Measurements from ENCODE around the gene MAP1LC3B2.
"Not testable (repeated sequence)": the region's sequence is repeated elsewhere in the genome, so short reads cannot be mapped to it uniquely, and the experiment has no call there.

MAP1LC3B2 gene

DNA sequence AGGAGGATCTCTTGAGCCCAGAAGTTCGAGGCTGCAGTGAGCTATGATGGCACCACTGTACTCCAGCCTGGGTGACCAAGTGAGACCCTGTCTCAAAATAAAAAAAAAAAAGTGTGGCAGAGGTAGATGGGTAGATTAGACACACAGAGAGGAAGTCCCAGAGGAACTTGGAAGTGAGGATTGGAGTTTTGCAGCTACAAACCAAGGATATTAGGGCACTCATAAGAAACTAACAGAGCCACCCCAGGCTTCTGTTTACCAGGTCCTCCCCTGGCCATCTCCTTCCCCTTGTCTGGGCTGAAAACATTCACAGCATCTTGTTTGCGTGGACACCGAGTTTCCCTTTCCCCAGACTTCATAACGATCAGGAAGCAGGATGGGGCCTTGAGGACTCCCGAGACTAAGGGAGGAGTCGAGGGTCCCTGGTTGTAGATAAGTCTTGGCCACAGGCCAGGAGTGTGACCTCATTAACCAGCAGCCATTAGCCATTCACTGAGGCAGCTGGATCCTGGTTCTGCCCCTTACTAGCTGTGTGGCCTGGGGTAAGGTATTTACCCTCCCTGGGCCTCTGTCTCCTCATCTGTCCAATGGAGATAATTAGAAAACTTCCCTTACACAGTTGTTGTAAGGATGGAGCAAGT is 2.1 kb downstream of the MAP1LC3B2 start:
- DNase-seq: no peak

DNA sequence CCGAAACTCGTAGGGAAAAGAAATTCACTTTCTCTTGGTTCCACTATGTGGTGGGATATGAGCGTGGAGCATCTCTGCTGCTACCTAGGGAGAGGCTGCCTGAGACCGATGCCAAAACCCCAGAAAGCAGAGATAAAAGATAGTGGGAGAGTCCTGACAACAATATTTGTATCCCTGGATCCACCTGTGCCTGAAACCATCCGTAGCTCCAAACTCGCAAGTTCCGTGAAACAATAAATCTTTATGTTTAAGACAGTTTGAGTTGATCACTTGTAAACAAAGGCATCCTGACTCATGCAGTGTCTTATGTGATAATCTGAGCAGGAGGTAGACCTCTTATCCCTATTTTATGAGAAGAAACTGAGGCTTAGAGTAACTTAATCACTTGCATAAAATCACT is 2.9 kb downstream of the MAP1LC3B2 start:
- DNase-seq: no peak

DNA sequence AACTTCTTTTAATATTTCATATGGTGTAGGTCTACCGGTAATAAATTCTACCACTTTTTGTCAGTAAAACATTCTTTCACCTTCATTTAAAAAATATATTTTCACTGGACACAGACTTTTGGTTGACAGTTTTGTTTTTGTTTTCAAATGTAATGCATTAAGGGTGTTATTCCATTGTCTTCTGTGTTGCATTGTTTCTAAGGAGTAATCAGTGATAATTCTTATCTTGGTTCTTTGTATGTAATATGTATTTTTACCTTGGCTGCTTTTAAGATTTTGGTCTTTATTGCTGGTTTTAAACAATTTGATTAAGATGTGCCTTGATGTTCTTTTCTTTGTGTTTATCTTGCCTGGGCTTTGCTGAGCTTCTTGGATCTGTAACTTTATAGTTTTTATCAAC is 4.1 kb downstream of the MAP1LC3B2 start:
- no peak for DNase-seq

DNA sequence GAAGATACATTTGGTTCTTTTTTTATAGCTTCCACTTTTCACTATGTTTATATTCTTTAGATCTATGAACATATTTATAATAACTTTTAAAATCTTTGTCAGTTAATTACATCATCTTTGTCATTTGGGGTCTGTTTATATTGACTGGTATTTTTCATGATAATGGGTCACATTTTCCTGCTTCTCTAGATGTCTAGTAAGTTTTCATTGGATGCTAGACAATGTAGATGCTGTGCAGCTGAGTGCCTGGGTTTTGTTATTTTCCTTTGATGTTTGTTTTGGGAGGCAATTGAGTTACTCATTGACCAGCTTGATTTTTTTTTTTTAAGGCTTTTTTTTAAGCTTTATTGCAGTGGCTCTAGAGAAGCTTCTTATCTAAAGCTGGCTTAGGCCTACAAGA is 4.9 kb downstream of the MAP1LC3B2 start:
- no peak for DNase-seq

DNA sequence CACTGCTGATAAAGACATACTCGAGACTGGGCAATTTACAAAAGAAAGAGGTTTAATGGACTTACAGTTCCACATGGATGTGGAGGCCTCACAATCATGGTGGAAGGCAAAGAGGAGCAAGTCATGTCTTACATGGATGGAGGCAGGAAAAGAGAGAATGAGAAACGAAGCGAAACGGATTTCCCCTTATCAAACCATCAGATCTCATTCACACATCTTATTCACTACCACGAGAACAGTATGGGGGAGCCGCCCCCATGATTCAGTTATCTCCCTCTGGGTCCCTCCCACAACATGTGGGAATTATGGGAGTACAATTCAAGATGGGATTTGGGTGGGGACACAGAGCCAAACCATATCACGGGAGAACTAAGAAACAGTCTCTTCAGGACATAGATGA is 6.0 kb downstream of the MAP1LC3B2 start:
- DNase-seq: not testable (repeated sequence)

DNA sequence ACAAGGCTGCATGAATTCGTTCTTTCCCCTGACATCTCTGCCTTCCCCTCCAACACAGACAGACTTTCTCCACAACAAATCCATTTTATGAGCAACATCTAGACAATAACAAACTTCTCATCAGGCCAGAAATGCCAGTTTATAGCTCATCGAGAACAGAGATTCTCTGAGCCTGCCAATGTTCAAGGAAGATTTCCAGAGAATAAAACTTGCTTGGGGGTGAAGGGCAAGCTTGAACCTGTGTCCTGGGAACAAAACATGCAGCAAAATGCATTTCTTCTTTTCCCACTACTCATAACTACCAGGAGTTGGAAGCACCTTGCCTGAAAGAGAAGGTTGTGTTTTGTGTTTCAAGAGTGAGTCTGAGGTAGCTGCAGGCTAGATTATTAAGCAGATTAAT is 6.8 kb downstream of the MAP1LC3B2 start:
- no peak for DNase-seq

DNA sequence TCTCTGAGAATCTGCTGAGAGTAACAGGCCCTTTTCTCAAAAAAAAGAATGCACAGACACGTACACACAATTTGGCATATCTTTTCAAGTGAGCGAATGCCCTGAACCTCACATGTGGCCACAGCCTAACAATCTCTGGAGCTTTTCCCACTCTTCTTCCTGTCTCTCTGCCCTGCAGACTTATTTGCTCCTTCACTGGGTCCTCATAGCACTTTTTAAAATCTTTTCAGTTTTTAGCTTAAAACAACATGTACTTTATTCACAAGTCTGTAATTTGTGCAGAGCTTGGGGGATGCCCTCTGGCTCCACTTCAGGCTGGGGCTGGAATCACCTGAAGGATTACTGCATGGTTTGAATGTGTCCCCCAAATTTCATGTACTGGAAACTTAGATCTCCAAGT is 9.0 kb downstream of the MAP1LC3B2 start:
- DNase-seq: no peak

DNA sequence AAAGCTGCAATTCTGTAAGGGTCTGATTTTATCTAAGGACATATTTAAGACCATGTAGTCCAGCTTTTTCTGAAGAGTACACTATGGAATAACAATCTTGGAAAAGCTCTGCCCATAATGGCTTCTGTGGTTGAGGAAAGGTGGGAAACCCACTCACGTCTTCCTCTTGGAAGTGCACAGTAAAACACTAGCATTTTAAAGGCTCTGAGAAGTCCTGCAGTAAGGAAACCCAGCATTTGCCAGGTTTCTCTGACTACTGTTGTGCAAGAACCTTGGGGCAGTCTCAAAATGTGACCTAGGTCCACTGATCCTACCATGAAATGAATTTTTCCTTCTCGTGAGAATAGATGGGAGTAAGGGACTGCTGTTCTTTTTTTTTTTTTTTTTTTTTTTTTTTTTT is 11.9 kb downstream of the MAP1LC3B2 start:
- DNase-seq: no peak

DNA sequence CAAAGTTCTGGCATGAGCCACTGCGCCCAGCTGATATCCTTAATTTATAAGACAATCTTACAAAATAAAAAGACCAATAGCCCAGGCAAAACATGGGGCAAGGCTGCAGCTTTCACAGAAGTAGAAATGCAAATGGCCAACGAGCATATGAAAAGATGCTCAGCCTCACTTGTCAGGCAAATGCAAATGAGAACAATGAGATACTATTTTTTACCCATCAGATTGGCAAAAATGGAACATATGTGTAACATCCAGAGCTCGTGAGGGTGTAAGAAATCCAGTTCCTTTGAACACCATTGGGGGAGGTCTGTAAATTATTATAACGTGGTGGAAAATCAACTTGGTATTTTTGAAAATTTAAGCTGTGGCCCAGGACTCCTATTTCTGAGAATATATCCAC is 14.6 kb downstream of the MAP1LC3B2 start:
- DNase-seq: no peak

DNA sequence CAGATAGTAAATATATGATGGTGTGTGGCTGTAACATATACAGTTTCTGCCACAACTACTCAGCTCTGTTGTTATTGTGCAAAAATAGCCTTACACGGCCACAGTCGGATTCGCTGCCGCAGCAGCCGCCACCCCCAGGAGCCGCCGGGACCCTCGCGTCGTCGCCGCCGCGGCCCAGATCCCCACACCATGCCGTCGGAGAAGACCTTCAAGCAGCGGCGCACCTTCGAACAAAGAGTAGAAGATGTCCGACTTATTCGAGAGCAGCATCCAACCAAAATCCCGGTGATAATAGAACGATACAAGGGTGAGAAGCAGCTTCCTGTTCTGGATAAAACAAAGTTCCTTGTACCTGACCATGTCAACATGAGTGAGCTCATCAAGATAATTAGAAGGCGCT is 16.6 kb downstream of the MAP1LC3B2 start:
- DNase-seq: not testable (repeated sequence)

DNA sequence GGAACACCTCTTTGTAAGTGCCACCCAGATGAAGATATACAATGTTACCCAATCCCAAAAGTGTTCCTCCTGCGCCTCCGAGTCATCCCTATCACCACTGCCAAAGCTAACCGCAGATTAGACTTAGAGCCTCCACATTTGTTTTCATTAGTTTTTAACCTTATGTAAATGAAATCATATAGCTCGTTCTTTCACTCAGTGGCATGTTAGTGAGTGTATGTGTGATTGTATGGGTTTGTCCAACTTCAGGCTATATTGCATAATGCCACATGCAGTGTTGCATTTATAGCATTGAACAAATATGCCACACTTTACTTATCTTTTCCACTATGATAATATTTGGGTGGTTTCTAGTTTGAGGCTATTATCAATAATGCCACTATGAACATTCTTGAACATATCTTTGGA is 18.0 kb downstream of the MAP1LC3B2 start:
- DNase-seq: no peak

DNA sequence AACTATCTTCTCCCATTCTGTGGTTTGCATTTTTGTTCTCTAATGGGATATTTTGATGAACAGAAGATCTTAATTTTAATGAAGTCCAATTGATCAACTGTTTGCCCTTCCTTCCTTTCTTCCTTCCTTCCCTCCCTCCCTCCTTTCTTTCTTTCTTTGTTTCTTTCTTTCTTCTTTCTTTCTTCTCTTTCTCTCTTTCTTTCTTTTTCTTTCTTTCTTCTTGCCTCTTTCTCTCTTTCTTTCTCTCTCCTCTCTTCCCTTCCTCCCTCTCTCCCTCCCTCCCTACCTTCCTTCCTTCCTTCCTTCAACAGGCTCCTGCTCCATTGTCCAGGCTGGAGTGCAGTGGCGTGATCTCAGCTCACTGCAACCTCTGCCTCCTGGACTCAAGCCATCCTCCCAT is 18.9 kb downstream of the MAP1LC3B2 start:
- DNase-seq: no peak

DNA sequence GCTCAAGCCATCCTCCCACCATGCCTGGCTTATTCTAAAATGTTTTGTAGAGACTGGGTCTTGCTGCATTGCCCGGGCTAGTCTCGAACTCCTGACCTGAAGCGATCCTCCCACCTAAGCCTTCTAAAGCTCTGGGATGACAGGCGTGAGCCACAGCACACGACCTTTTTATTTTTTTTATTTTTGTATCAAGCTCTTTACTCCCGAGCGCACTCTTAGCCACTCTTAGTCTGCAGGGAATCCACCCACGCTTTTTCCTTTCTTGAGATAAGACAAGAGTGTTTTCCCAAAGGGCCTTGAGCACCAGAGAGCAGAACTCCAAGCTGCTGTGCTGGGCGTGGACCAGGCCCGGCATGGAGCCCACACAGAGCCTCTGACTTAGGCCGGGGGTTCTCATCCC is 23.4 kb downstream of the MAP1LC3B2 start:
- no peak for DNase-seq

DNA sequence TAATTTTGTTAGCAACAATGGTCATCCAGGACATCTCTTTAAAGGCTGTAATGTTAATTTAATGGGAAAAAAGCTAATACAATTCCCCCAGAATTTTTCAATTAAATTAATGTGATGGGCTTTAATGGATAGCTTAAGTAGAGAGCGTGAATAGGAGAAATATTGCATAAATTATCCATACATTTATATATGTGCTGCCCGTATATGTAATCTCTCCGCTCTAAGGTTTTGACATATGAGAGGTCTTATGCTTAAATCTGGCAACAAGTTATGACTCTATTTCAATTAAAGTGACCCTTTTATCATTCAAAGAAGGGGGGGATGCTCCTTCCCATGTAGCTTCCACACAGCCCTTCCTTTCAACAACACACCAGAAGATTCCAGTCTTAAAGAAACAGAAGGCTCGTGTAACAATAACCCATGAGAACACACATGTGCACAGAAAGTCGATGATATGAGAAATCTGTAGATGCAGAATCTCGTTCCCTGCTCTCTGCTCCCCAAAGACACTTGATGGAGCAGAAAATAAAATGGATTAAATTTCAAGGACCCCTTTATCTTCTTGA is 24.0 kb downstream of the MAP1LC3B2 start:
- DNase-seq: no peak

DNA sequence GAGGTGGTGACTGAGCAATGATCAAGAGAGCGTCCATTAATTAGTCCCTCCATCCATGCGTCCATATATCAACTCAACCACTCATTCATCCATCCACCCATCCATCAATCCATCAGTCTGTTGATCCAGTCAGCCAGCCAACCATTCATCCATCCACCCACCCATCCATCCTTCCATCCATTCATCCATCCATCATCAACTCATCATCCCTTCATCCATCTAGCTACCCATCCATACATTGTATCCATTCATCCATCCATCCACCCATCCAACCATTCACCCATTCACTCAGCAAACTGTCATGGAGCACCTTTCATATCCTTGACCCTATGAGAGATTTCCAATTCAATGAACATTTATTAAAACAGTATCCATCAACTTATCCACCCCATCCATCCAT is 28.1 kb downstream of the MAP1LC3B2 start:
- DNase-seq: no peak

DNA sequence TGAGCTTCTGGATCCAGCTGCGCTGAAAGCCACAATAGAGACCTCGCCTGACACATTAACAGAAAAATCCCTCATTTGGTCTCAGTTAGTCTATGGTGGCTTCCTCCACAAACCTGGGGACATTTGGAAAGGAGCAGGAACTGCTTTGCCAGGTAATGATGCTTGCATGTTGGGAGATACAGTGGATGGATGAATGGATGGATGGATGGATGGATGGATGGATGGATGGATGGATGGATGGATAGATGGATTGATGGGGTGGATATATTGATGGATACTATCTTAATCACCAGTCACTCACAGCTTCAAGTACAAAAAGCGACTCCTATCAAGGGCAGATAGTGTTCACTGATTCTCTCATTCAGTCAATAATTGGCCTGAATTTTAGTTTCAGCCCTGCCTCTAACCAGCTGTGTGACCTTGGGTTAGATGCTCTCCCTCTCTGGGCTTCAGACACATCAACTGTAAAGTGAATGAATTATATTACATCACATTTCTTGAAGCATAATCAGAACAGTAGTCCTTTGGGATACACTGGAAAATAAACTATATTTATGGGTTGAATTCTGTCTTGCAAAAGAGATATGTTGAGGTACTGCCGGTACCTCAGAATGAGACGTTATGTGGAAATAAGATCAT is 29.3 kb downstream of the MAP1LC3B2 start:
- no peak for DNase-seq

DNA sequence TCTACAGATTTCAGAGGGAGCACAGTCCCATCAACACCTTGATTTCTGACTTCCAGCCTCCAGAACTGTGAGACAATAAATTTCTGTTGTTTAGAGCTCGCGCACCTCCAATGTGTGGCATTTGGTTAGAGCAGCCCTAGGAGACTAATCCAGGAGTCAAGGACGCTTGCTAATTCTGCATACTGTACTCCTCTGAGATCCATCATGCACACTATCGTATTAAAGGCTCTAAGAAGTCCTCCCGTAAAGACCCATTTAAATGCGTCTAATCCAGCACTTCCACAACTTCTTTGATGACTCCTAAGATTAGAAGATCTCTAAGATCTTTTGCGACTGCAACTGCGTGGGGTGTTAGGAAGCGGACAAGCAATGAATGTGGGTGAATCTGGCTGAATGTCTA is 30.4 kb downstream of the MAP1LC3B2 start:
- no peak for DNase-seq

DNA sequence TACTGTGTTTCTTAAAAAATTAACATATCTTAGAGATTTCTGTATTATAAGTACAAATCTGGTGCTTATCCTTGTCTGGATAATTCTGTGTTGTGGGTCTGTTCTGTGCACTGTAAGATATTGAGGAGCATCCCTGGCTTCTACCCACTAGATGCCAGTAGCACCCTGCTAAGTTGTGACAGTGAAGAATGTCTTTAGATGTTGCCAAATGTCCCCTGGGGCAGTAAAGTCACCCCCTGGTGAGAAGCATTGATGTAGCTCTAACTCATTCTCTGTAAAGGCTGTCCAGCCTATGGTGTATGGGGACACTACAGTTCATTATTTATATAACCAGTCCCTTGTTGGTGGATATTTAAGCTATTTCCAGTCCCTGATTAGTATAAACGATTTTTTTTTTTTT is 31.4 kb downstream of the MAP1LC3B2 start:
- no peak for DNase-seq

DNA sequence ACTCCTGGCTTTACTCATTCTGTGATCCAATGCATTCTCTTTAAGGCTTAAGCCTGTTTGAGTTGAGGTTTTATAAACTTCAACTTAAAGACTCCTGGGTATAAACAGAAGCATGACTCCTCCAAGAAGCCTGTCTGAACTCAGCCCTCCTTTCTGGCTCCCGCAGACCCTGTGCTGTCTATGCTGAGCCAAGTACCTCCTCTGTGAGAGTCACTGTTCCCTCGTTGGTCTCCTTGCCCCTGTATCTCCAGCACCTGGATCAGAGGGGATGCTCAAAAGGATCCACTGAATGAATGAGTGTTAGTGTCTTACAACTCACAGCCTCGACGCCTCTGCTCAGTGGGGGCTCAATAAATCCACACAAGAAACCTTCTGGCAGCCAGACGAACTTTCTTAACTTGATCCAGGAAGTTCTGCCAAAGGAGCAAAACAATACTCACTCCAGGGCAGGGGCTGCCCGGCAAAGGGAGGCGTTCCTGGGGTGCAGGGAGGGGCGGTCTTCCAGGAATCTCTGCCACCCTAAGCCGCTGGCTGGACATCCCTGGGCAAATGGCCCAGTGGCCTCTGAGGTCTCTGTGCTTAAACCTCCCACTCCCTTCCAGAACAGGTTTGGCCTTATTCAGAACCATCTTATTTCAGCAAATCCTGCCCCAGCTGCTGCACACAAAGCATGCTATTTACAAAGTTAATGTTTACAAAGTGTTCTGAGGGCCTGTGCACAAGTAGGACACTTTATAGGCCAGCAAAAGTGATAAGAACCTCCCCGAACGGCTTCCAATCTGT is 32.9 kb downstream of the MAP1LC3B2 start:
- DNase-seq: no peak

DNA sequence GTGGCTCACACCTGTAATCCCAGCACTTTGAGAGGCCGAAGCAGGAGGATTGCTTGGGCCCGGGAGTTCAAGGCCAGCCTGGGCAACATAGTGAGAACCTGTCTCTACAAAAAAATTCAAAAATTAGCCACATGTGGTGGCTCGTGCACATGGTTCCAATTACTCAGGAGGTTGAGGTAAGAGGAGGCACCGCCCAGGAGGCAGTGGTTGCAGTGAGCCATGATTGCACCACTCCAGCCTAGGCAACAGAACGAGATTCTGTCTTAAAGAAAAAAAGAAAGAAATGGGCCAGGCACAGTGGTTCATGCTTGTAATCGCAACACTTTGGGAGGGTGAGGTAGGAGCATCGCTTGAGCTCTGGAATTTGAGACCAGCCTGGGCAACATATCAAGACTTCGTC is 33.5 kb downstream of the MAP1LC3B2 start:
- no peak for DNase-seq

DNA sequence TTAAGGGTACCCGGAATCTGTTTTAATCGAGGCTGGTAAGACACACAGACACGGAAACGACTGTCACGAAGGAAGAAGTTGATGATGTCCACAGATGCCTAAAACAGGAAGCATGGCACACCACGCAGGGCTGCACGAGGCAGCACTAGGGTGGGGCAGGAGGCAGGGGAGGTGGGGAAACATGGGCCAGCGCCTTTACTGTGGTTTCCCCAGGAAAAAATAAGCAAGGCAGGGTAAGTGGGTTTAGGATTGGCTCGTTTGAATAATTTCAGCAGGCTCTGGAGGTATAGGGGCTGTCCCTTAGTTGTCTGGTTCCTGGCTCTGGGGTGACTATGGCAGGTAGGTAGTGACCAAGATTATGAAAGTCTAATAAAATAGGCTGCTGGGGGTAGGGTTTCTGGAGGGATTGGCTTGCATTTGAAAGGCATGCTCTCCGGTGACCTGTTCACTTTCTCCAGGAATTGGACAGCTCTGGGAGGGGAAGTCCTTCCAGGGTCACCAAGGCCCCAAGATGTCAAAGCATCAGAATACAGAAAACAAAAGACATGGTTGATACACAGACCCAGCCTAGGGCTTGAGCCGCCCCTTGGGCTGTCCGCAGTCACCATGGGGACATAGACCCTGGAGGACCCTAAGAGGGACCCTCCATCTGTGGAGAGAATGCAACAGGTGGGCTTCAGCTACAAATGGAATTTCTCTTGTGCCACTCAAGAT is 35.3 kb downstream of the MAP1LC3B2 start:
- DNase-seq: no peak

DNA sequence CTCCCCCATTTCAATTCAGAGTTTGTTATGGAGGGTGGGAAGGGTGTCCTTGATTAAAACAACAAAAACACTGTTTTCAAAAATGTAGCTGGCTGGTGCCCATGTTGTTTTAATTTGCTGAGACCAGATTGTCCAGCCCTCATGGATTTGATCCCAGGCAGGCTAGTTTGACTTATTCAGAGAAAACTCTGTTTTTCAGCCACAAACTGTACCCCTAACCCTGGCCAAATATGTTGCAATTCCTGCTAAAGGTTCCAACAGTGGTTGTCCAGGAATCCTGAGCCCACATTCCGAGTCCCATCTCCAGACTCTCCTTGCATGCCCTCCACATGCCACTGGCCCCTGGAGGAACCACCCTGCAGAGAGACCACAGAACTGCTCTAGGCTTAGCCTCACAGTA is 36.0 kb downstream of the MAP1LC3B2 start:
- no peak for DNase-seq

DNA sequence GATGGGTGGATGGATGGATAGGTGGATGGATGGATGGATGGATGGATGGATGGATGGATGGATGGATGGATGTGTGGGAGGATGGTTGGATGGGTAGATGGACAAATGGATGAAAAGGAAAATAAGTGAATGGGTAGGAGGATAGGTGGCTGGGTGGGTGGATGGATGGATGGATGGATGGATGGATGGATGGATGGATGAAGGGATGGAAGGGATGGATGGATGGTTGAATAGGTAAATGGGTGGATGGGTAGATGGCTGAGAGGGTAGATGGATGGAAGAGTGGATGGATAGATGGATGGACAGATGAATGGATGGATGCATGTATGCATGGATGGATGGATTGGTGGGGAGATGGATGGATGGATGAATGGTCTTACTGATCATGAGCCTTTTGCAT is 36.5 kb downstream of the MAP1LC3B2 start:
- DNase-seq: no peak

Data from NCI-H2029 treated with DMSO at 0.1 percent for 48 hours (cell line).